ENCODE data around the gene PIH1D2. TPM values are rescaled to one million over a fixed set of nuclear protein-coding genes. Genes with fewer than 3 reads are reported as not detected.

Gene PIH1D2
- total and polyA plus RNA-seq, 2 of the 4 experiments (the other 2 are of a cell fraction) = 1.1 TPM

DNA sequence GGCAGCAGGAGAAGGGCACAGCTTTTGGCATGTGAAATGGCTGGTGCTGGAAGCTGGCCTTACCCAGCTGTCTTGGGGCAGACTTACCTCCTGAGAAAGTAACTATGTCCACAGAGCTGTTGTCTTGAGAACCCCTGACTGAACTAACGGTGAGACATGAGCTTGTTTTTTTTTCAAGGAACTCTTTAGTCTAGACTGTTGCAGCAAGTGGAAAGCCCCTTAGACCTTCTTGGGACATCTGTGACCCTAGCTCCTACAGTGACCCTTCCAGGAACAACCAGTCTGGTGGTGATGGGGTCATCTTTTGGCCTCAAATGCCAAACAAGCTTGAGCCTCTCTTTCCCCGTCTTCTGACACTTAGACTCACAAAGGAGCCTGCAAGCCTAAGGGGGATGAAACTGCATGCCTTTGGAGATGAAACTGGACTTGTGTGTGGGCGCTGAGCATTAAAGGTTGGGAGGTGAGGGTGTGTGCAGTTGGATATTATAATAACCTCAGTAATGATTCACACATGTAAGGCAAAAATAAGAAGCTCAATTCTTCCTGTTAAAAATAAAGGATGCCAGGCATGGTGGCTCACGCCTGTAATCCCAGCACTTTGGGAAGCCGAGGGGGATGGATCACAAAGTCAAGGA is 48.3 kb upstream of the PIH1D2 start:
- POLR2A ChIA-PET (ENCODE audit: unreplicated experiment) = interaction anchor here (0.6 kb wide), 1 partner anchor 262 kb away, joined by 4 read pairs; no protein-coding TSS in a partner anchor

More for the DNA sequence above, 48.3 kb upstream of the PIH1D2 start:
- H2BK20ac ChIP-seq (ENCODE audit: low read depth, low read length) = peak overlapping the region; percentile 60; the same call in 1 of the 2 replicates
- no peak overlapping the region for H3K27ac ChIP-seq (ENCODE audit: insufficient read depth, low read length)
- no peak overlapping the region for H2BK5ac ChIP-seq (ENCODE audit: low read depth, low read length, poor library complexity, severe bottlenecking)
- no peak overlapping the region for H2AK9ac ChIP-seq (replicated peaks; ENCODE audit: low read depth, low read length, poor library complexity)
- H3K79me1 ChIP-seq (ENCODE audit: low read depth in 1 of 2, low read length in 2 of 2) = no peaks in the 10 kb centered on the region
- no peak overlapping the region for H2AFZ ChIP-seq (replicated peaks; ENCODE audit: low read length, poor library complexity)
- no peak overlapping the region for H4K5ac ChIP-seq (ENCODE audit: low read depth, low read length)
- H3K23ac ChIP-seq (ENCODE audit: low read depth, low read length) = no peak overlapping the region
- TF ChIP-seq MAFK (IDR thresholded peaks at IDR 0.05; ENCODE audit: low read depth, low read length) (no peak), FOS (IDR thresholded peaks at IDR 0.05; ENCODE audit: low read depth, low read length) (no peak), BHLHE40 (IDR thresholded peaks at IDR 0.05; ENCODE audit: low read depth, low read length) (no peak), RAD21 (IDR thresholded peaks at IDR 0.05; ENCODE audit: low read length) (no peak), MXI1 (IDR thresholded peaks at IDR 0.05; ENCODE audit: borderline replicate concordance, low read depth, low read length) (no peak), CHD1 (IDR thresholded peaks at IDR 0.05; ENCODE audit: low read depth, low read length) (no peak)
- dilution Hi-C loops (cut with HindIII; ENCODE audit: low sequenced_read_pairs, unreplicated experiment) (no loop called here), intact Hi-C loops (cut with micrococcal nuclease) (loop anchor here (5.0 kb wide), 1 partner anchor 35 kb away; no protein-coding TSS in a partner anchor), in situ Hi-C loops (cut with MboI; ENCODE audit: low sequenced_read_pairs) (loop anchor here (25.0 kb wide), 1 partner anchor 1165 kb away; no protein-coding TSS in a partner anchor)
- no peak overlapping the region; the same call in 2 of the 3 replicates for H2BK15ac ChIP-seq (ENCODE audit: low read depth, low read length)
- H3K56ac ChIP-seq (ENCODE audit: extremely low read depth, insufficient read depth, low read length) = no peak overlapping the region
- no peak overlapping the region for H3K14ac ChIP-seq (replicated peaks; ENCODE audit: low read depth, low read length)
- H2BK120ac ChIP-seq (ENCODE audit: low read depth, low read length) = peak overlapping the region; percentile 38; the same call in 1 of the 2 replicates
- H3K4me1 ChIP-seq (ENCODE audit: control insufficient read depth, insufficient read depth, low read length) = peaks cover 5% of the 10 kb centered on the region; the same call in 1 of the 2 replicates
- no peaks in the 10 kb centered on the region for H4K20me1 ChIP-seq (ENCODE audit: insufficient read depth, low read length)
- CTCF ChIA-PET = interaction anchor here (1.0 to 2.9 kb wide), 3 partner anchors 9 to 35 kb away, joined by 3 to 19 read pairs (median 3); no protein-coding TSS in a partner anchor
- no peak overlapping the region; the same call in 1 of the 2 replicates for H4K91ac ChIP-seq (ENCODE audit: insufficient read depth, low read depth, low read length)
- no peaks in the 10 kb centered on the region for H3K9me3 ChIP-seq (ENCODE audit: control insufficient read depth, insufficient read depth, low read length)
- H2AK5ac ChIP-seq (ENCODE audit: low read depth, low read length) = peak overlapping the region; percentile 70; the same call in 1 of the 2 replicates
- ATAC-seq (ENCODE audit: low read depth) (no peak), DNase-seq (no peak)
- no peaks in the 10 kb centered on the region for H3K9me1 ChIP-seq (ENCODE audit: insufficient read depth, low read length)
- no peaks in the 10 kb centered on the region for H3K27me3 ChIP-seq (ENCODE audit: control insufficient read depth, insufficient read depth, low read length)
- WGBS, 2 experiments (ENCODE audit: extremely low coverage in 2 of 2, insufficient read length in 1 of 2) = 83% methylated on average over 1 of the region's 5 CpGs; no CpG with 5 or more reads in 1 of the 2 experiments
- H3K4me2 ChIP-seq (ENCODE audit: low read depth, low read length) = no peak overlapping the region
- BruUV-seq (replicated peaks) = no TSS peak
- H3K4ac ChIP-seq (ENCODE audit: low read depth, low read length) = no peak overlapping the region; the same call in 1 of the 2 replicates
- H3K9ac ChIP-seq (ENCODE audit: low read depth, low read length) = no peak overlapping the region
- H3K18ac ChIP-seq (ENCODE audit: low read depth, low read length) = no peak overlapping the region
- H3K4me3 ChIP-seq (ENCODE audit: insufficient read depth, low read depth, low read length) = no peak overlapping the region
- no peak overlapping the region for H4K8ac ChIP-seq (ENCODE audit: low read depth in 2 of 2, low read length in 2 of 2)
- no peaks in the 10 kb centered on the region for H3K36me3 ChIP-seq (ENCODE audit: control insufficient read depth, insufficient read depth, low read length)
